Loucy (cell line): Measurements from ENCODE around the gene AP5Z1.

Experiments used
- EZH2phosphoT487 ChIP-seq: fragments of 200-600 bp; IDR thresholded peaks from 2 replicates; pipeline ENCODE4 v1.6.1; 2018; ENCODE audit warnings: antibody characterized with exemption, mild to moderate bottlenecking, moderate library complexity, borderline replicate concordance
- TF ChIP-seq, protein P1 (sequence below): fragments of 200-600 bp; sonication (generic); conservative IDR thresholded peaks from 2 replicates; pipeline ENCODE4 v1.5.1; 2014; ENCODE audit warnings: mild to moderate bottlenecking, antibody characterized with exemption, low read length

DNA sequence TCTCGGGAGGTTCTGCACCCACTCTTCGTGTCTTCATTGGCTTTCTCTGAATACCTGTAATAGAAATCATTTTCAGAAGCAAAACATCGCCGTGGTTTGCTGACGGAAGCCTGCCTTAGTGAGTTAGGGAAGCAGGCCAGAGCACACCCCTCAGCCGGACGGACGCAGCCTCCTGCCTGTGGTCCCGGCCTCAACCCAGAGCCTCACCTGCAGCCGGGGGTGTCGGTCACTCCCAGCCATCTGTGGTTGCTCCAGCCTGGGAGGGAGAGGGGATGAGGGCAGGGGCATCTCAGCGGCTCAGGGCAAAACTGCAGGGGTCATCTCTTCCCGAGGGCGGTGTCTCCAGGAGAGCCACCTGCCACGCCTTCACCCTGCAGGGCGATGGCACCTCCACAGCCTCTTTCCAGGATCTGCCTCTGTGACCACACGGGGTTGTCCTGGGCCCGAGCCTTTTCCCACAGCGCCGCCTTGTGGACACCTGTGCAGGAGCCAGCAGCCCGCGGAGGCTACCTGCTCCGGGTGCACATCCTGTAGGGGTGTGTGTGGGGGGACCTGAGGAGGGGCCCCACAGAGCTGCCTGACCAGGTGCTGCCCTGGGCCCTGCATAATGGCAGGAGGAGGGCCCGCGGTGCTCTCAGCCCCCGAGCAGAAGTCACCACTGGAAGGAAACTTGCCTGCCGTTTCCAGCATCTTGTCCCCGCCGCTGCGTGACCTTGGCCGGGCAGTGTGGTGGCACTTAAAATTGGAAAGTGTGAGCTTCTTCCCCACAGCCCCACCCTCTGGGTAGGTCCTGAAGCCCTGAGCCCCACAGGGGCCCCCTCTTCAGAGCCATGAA, 21.6 kb upstream of the AP5Z1 start:
- TF ChIP-seq, protein P1, sequence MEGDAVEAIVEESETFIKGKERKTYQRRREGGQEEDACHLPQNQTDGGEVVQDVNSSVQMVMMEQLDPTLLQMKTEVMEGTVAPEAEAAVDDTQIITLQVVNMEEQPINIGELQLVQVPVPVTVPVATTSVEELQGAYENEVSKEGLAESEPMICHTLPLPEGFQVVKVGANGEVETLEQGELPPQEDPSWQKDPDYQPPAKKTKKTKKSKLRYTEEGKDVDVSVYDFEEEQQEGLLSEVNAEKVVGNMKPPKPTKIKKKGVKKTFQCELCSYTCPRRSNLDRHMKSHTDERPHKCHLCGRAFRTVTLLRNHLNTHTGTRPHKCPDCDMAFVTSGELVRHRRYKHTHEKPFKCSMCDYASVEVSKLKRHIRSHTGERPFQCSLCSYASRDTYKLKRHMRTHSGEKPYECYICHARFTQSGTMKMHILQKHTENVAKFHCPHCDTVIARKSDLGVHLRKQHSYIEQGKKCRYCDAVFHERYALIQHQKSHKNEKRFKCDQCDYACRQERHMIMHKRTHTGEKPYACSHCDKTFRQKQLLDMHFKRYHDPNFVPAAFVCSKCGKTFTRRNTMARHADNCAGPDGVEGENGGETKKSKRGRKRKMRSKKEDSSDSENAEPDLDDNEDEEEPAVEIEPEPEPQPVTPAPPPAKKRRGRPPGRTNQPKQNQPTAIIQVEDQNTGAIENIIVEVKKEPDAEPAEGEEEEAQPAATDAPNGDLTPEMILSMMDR, result peak; percentile 77
- no peak for TF ChIP-seq EZH2phosphoT487
